HG02884 (cell line): ENCODE measurements around the gene HASPIN.

ENCODE experiments used
- ATAC-seq: cut with Tn5 transposase; IDR thresholded peaks from one replicate; pipeline ENCODE4 v1.9.1; 2021; ENCODE audit warnings: mild to moderate bottlenecking, moderate library complexity; ENCODE audit not compliant: unreplicated experiment

The HASPIN gene

GRCh38 chr17:3762922-3763776, 39.4 kb downstream of the HASPIN start:
- no peak for ATAC-seq

DNA sequence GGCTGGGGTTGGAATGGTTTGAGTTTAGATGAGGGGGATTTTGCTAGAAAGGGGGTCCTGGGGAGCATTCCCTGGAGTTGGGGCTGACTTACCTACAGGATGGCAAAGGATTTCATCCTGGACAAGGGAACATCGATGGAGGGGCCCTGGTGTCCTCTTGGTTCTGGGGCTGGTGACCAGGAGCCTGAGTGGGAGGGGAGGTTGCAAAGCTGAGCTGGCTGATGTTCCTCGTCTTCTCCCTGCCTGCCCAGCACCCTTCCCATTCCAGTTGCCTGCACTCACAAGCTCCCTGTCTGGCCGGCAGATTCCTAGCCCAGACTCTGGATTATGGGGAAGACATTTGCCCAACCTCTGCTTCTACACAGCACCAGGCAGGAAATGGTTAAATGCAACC, 40.1 kb downstream of the HASPIN start:
- no peak for ATAC-seq

DNA sequence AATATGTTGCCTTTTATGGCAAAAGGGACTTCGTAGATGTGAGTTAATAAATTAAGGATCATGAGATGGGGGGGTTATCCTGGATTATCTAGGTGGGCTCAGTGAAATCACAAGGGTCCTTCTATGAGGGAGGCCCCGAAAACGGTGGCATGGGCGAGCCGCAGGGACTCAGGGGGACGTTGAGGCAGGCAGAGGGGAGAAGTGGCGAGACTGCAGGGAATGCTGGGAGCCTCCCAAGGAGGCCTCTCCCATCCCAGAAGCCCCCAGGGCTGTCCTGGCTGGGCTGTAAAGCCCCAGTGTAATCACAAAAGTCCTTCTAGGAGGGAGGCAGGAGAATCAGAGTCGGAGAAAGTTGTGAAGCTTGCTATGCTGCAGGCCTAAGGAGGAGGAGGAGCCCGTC, 42.3 kb downstream of the HASPIN start:
- ATAC-seq, result no peak

GRCh38 chr17:3766779-3767178, 43.1 kb downstream of the HASPIN start:
- ATAC-seq, result no peak

DNA sequence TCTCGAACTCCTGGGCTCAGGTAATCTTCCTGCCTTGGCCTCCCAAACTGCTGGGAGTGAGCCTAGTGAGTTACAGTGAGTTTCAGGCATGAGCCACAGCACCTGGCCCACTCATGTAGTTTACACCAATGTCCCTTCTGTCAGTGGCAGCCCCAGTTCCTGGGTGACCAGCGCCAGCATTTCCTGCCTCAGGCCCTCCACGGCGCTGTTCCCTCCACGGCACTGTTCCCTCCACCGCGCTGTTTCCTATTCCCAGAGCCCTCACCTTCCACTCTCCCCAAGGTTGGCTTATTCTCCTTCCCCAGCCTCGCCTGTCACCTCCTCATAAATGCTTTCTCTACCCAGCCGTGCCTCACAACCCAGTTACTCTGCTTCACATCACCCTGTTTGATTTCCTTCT, 44.6 kb downstream of the HASPIN start:
- ATAC-seq, result no peak

- no peak for ATAC-seq
Measured at GRCh38 chr17:3768769-3769168, 45.1 kb downstream of the HASPIN start.

GRCh38 chr17:3770466-3770865, 46.8 kb downstream of the HASPIN start:
- ATAC-seq, result no peak

GRCh38 chr17:3771140-3771539, 47.4 kb downstream of the HASPIN start:
- no peak for ATAC-seq

DNA sequence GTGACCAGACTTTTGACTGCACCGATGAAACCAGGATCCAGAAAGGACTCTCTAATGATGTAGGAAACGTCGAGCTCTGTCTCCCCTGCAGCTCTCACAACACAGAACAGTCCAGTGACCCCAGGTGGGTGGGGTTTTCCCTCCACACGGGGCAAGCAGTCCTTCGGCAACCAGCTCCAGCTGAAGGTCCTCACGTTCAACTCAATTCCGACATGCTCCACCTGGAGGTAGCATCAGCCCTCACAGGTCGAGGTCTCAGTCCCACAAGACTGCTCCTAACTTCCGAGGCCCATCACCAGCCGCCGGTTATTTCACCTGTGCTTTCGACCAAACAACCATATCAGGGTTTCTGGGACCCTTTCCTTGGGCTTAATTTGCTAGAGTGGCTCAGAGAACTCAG, 49.1 kb downstream of the HASPIN start:
- no peak for ATAC-seq

GRCh38 chr17:3773511-3773910, 49.8 kb downstream of the HASPIN start:
- ATAC-seq, result no peak

DNA sequence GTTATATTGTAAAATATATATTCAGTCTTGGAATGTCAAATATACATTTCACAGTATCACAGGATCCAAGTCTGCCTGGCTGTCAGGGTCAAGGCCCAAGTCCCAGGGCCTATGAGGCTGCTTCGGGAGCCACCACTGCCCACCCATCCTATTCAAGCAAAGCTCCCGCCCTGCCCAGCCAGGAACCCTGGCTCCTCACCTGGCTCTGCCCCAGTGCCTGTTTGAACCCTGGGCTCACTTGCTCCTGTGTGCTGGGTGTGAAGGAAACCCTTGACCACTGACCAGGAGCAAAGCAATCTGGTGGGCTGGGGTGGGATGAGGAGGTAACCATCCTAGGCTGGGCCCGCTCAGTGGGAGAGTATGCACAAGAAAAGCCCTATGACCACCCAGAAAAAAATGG, 50.3 kb downstream of the HASPIN start:
- ATAC-seq, result no peak
